ENCODE measurements around the gene ARHGAP32. TPM values are rescaled to one million over a fixed set of nuclear protein-coding genes. Genes with fewer than 3 reads are reported as not detected.

The ARHGAP32 gene
- polyA plus RNA-seq, 1 donor from 2014 or later: 12.0 TPM

GRCh38 chr11:129210831-129211181 lies 18.7 kb upstream of the ARHGAP32 start:
- Histone ChIP-seq H3F3A (ENCODE audit: insufficient read depth, low read length, poor library complexity, severe bottlenecking) (no peaks in the 10 kb centered on the region), H3K27me3 (ENCODE audit: insufficient read depth, low read depth, low read length) (no peaks in the 10 kb centered on the region), H3K36me3 (ENCODE audit: insufficient read depth, low read length) (no peaks in the 10 kb centered on the region), H3K79me2 (replicated peaks; ENCODE audit: insufficient read depth, low read length) (peaks cover 33% of the 10 kb centered on the region), H3K9me3 (ENCODE audit: low read length) (no peaks in the 10 kb centered on the region), H2AFZ (ENCODE audit: low read depth, low read length) (no peak overlapping the region), H4K20me1 (ENCODE audit: insufficient read depth) (no peaks in the 10 kb centered on the region), H3K27ac (ENCODE audit: low read length) (no peak overlapping the region), H3K9me2 (ENCODE audit: insufficient read depth, low read length) (no peaks in the 10 kb centered on the region), H3K9ac (ENCODE audit: low read length) (no peak overlapping the region), H3K4me2 (ENCODE audit: low read length) (no peak overlapping the region), H3K4me3 (ENCODE audit: low read length) (no peak overlapping the region)
- TF ChIP-seq EP300 (conservative IDR thresholded peaks at IDR 0.05; ENCODE audit: poor library complexity, severe bottlenecking) (no peak), POLR2AphosphoS5 (IDR thresholded peaks at IDR 0.05) (no peak)

- H3K9ac ChIP-seq (ENCODE audit: low read length): no peak overlapping the region
- H3K79me2 ChIP-seq (replicated peaks; ENCODE audit: insufficient read depth, low read length): peaks cover 30% of the 10 kb centered on the region
- H3K9me2 ChIP-seq (ENCODE audit: insufficient read depth, low read length): no peaks in the 10 kb centered on the region
- H3K36me3 ChIP-seq (ENCODE audit: insufficient read depth, low read length): no peaks in the 10 kb centered on the region
- no peaks in the 10 kb centered on the region for H3K9me3 ChIP-seq (ENCODE audit: low read length)
- TF ChIP-seq CTCF (IDR thresholded peaks at IDR 0.05; ENCODE audit: poor library complexity, severe bottlenecking) (no peak), TAF1 (IDR thresholded peaks at IDR 0.05; ENCODE audit: low read depth) (no peak)
- H3K27ac ChIP-seq (ENCODE audit: low read length): no peak overlapping the region
- no peaks in the 10 kb centered on the region for H4K20me1 ChIP-seq (ENCODE audit: insufficient read depth)
- H2AFZ ChIP-seq (ENCODE audit: low read depth, low read length): no peak overlapping the region
- H3K27me3 ChIP-seq (ENCODE audit: insufficient read depth, low read depth, low read length): no peaks in the 10 kb centered on the region
- no peak overlapping the region for H3K4me3 ChIP-seq (ENCODE audit: low read length)
- no peaks in the 10 kb centered on the region for H3F3A ChIP-seq (ENCODE audit: insufficient read depth, low read length, poor library complexity, severe bottlenecking)
- no peak overlapping the region for H3K4me2 ChIP-seq (ENCODE audit: low read length)
Measured at GRCh38 chr11:129209891-129210830, 18.0 kb upstream of the ARHGAP32 start.

GRCh38 chr11:129208863-129209262 lies 16.7 kb upstream of the ARHGAP32 start:
- H2AFZ ChIP-seq (ENCODE audit: low read depth, low read length): no peak overlapping the region
- no peak overlapping the region for H3K27ac ChIP-seq (ENCODE audit: low read length)
- no peak overlapping the region for H3K4me2 ChIP-seq (ENCODE audit: low read length)
- H3K4me3 ChIP-seq (ENCODE audit: low read length): no peak overlapping the region
- H3K36me3 ChIP-seq (ENCODE audit: insufficient read depth, low read length): no peaks in the 10 kb centered on the region
- TF ChIP-seq POLR2AphosphoS5 (IDR thresholded peaks at IDR 0.05) (no peak), EZH2 (IDR thresholded peaks at IDR 0.05; ENCODE audit: borderline replicate concordance, insufficient read depth, low read length, poor library complexity, severe bottlenecking) (no peak), TAF1 (IDR thresholded peaks at IDR 0.05; ENCODE audit: low read depth) (no peak), RAD21 (conservative IDR thresholded peaks at IDR 0.05) (no peak), SMC3 (conservative IDR thresholded peaks at IDR 0.05; ENCODE audit: poor library complexity) (no peak), MXI1 (conservative IDR thresholded peaks at IDR 0.05; ENCODE audit: poor library complexity, severe bottlenecking) (no peak), CTCF (IDR thresholded peaks at IDR 0.05; ENCODE audit: poor library complexity, severe bottlenecking) (no peak), EP300 (conservative IDR thresholded peaks at IDR 0.05; ENCODE audit: poor library complexity, severe bottlenecking) (no peak)
- TF ChIP-seq, protein P1, sequence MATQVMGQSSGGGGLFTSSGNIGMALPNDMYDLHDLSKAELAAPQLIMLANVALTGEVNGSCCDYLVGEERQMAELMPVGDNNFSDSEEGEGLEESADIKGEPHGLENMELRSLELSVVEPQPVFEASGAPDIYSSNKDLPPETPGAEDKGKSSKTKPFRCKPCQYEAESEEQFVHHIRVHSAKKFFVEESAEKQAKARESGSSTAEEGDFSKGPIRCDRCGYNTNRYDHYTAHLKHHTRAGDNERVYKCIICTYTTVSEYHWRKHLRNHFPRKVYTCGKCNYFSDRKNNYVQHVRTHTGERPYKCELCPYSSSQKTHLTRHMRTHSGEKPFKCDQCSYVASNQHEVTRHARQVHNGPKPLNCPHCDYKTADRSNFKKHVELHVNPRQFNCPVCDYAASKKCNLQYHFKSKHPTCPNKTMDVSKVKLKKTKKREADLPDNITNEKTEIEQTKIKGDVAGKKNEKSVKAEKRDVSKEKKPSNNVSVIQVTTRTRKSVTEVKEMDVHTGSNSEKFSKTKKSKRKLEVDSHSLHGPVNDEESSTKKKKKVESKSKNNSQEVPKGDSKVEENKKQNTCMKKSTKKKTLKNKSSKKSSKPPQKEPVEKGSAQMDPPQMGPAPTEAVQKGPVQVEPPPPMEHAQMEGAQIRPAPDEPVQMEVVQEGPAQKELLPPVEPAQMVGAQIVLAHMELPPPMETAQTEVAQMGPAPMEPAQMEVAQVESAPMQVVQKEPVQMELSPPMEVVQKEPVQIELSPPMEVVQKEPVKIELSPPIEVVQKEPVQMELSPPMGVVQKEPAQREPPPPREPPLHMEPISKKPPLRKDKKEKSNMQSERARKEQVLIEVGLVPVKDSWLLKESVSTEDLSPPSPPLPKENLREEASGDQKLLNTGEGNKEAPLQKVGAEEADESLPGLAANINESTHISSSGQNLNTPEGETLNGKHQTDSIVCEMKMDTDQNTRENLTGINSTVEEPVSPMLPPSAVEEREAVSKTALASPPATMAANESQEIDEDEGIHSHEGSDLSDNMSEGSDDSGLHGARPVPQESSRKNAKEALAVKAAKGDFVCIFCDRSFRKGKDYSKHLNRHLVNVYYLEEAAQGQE (IDR thresholded peaks at IDR 0.05; ENCODE audit: borderline replicate concordance): no peak
- H3K9me3 ChIP-seq (ENCODE audit: low read length): no peaks in the 10 kb centered on the region
- H3K9me2 ChIP-seq (ENCODE audit: insufficient read depth, low read length): no peaks in the 10 kb centered on the region
- H3K79me2 ChIP-seq (replicated peaks; ENCODE audit: insufficient read depth, low read length): peaks cover 21% of the 10 kb centered on the region
- no peaks in the 10 kb centered on the region for H3F3A ChIP-seq (ENCODE audit: insufficient read depth, low read length, poor library complexity, severe bottlenecking)
- H3K9ac ChIP-seq (ENCODE audit: low read length): no peak overlapping the region
- no peaks in the 10 kb centered on the region for H4K20me1 ChIP-seq (ENCODE audit: insufficient read depth)
- H3K27me3 ChIP-seq (ENCODE audit: insufficient read depth, low read depth, low read length): no peaks in the 10 kb centered on the region
